Prostate gland (tissue), 2 donors: ENCODE measurements around the gene SFT2D3. TPM values are rescaled to one million over a fixed set of nuclear protein-coding genes. Genes with fewer than 3 reads are reported as not detected.

Experiments used
- DNase-seq: peaks from one replicate; pipeline ENCODE4 v3.0.0-alpha.2; 2019; ENCODE audit warnings: low spot score
- H3K27ac ChIP-seq, 2 donors: fragments of 200-600 bp; sonication (generic); 2 replicates each; pipeline ENCODE4 v1.5.1; 2017 to 2019
- H3K27me3 ChIP-seq: fragments of 200-600 bp; sonication (generic); replicated peaks from 2 replicates; pipeline ENCODE4 v1.5.1; 2019; ENCODE audit not compliant: insufficient read depth
- H3K36me3 ChIP-seq, 2 donors: fragments of 200-600 bp; sonication (generic); 1 replicate in 1 of 2; 2 replicates in 1 of 2; pipeline versions ENCODE4 v1.5.1 to v1.8.1; 2017 to 2019
- H3K4me1 ChIP-seq: fragments of 200-600 bp; sonication (generic); replicated peaks from 2 replicates; pipeline ENCODE4 v1.5.1; 2019
- H3K4me3 ChIP-seq, 2 donors: fragments of 200-600 bp; sonication (generic); 2 replicates each; pipeline ENCODE4 v1.5.1; 2017 to 2019
- H3K9me3 ChIP-seq: fragments of 200-600 bp; sonication (generic); 2 replicates; pipeline ENCODE4 v1.5.1; 2017
- POLR2A ChIP-seq: fragments of 450-650 bp; IDR thresholded peaks from one replicate; pipeline ENCODE4 v1.6.1; 2016; ENCODE audit warnings: antibody characterized with exemption, mild to moderate bottlenecking
- POLR2AphosphoS5 ChIP-seq: sonication (generic); formaldehyde crosslinking; IDR thresholded peaks from one replicate; pipeline ENCODE4 v1.6.1; 2017; ENCODE audit warnings: antibody characterized with exemption
- WGBS: methylation state at CpG from one replicate; pipeline ENCODE4 v1.1.5; 2018; 5-methylcytosine and 5-hydroxymethylcytosine counted together
- intact Hi-C: fragments of 100-400 bp; cut with DNase I; formaldehyde crosslinking; loops from one replicate; pipeline ENCODE4 v1.14.2; 2022
- total RNA-seq, 2 donors: library from RNA; depleted of rRNA; stranded (reverse); fragments of >200 nt; gene quantifications; one replicate each; pipeline ENCODE4 v1.1.0, GENCODE V29; 2016
- TF ChIP-seq, protein P1 (sequence below), 4 experiments: fragments of 200-600 bp in 2 of 4; fragments of 450-650 bp in 2 of 4; sonication (generic) in 2 of 4; IDR thresholded peaks; 1 replicate in 3 of 4; 2 replicates in 1 of 4; pipeline ENCODE4 v1.5.1; 2016 to 2019; ENCODE audit warnings: antibody characterized with exemption in 4 of 4, mild to moderate bottlenecking in 2 of 4, moderate library complexity in 2 of 4

Gene SFT2D3
- total RNA-seq, 2 donors from 2014 or later, result 14.8 to 22.2 TPM

DNA sequence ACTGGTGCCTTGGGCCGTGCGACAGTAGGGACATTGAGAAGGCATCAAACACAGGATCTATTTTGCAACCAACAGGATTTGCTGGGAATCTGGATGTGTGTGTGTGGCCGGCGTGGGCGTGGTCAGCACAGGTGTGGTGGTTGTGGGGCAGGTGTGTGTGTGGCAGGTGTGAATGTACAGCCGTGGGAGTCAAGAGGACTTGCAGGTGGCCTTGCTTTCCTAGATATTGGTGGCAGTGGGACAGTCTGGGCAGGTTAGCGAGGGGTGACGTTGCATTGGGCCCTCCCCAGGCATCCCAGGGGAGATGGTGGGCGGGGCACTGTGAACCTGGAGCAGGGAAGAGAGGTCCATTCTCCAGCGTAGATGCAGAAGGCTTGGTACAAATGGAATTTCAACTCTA lies 22.8 kb upstream of the SFT2D3 start:
- TF ChIP-seq POLR2AphosphoS5 (no peak), POLR2A (no peak)
- TF ChIP-seq, protein P1, sequence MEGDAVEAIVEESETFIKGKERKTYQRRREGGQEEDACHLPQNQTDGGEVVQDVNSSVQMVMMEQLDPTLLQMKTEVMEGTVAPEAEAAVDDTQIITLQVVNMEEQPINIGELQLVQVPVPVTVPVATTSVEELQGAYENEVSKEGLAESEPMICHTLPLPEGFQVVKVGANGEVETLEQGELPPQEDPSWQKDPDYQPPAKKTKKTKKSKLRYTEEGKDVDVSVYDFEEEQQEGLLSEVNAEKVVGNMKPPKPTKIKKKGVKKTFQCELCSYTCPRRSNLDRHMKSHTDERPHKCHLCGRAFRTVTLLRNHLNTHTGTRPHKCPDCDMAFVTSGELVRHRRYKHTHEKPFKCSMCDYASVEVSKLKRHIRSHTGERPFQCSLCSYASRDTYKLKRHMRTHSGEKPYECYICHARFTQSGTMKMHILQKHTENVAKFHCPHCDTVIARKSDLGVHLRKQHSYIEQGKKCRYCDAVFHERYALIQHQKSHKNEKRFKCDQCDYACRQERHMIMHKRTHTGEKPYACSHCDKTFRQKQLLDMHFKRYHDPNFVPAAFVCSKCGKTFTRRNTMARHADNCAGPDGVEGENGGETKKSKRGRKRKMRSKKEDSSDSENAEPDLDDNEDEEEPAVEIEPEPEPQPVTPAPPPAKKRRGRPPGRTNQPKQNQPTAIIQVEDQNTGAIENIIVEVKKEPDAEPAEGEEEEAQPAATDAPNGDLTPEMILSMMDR (IDR thresholded peaks at IDR 0.05), result no peak
- intact Hi-C loops, result loop anchor here (10.0 kb wide), 2 partner anchors 154 to 274 kb away; partner anchors contain the start of gene IWS1
- Histone ChIP-seq H3K4me3 (no peak overlapping the region), H3K27ac (no peak overlapping the region), H3K27me3 (no peaks in the 10 kb centered on the region), H3K9me3 (no peaks in the 10 kb centered on the region), H3K36me3 (no peaks in the 10 kb centered on the region), H3K4me1 (no peaks in the 10 kb centered on the region)
- 87% methylated on average over 10 of the region's 10 CpGs for WGBS
- no peak for DNase-seq

DNA sequence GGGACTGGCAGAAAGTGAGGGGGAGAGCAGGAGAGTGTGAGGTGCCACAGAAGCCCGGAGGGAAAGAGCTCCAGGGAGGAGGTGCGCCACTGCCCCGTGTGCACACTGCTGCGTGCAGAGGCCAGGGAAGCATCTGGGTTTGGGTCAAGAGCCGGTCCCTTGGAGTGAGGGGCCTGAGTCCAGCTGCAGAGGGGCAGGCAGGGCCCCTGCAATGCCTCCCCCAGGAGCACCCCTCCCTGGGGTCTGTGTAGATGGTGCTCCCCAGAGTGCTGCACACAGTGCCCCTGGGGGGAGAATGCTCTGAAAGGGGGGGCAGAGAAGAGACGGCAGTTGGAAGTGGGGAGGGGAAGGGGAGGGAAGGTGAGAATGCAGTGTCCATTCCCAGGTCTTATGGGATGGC lies 22.3 kb upstream of the SFT2D3 start:
- Histone ChIP-seq H3K27me3 (no peaks in the 10 kb centered on the region), H3K9me3 (no peaks in the 10 kb centered on the region), H3K4me3 (no peak overlapping the region), H3K36me3 (no peaks in the 10 kb centered on the region), H3K4me1 (no peaks in the 10 kb centered on the region), H3K27ac (no peak overlapping the region)
- DNase-seq, result no peak
- TF ChIP-seq POLR2A, result no peak
- no peak for TF ChIP-seq POLR2AphosphoS5
- TF ChIP-seq, protein P1 (IDR thresholded peaks at IDR 0.05), result no peak
- intact Hi-C loops, result loop anchor here (10.0 kb wide), 2 partner anchors 154 to 274 kb away; partner anchors contain the start of gene IWS1
- 94% methylated on average over 6 of the region's 6 CpGs for WGBS

DNA sequence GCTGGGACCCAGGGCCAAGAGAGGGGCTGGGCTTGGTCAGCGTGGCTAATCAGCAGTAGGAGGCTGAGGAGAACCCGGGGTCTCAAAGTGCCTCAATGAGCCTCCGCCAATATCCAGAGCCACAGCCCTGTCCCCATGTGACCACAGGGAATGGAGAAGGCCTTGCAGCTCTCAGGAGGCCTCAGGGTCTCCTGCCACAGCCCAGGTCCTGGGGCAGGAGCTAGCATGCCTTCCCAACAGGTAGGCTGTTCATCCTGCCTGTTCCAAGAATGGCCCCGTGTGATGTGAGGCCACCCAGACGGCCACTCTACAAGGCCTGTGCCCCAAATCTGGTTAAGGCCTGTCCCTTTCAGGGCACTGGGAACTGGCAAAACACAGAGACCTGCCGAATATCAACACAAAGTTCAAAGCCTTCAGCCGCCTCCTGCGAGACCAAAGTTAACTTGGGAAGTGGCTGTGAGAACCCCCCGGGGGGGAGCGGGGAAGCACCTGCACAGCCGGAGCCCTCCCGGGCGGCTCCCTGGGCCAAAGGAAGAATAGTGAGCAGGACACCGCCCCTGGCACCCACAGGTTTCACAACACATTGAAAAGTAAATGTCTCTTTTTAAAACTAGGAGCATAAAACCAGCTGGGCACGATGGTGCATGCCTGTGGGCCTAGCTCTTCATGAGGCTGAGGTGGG lies 21.5 kb upstream of the SFT2D3 start:
- H3K4me1 ChIP-seq, result no peaks in the 10 kb centered on the region
- TF ChIP-seq POLR2AphosphoS5, result no peak
- no peak for DNase-seq
- H3K27me3 ChIP-seq, result no peaks in the 10 kb centered on the region
- no peak overlapping the region for H3K4me3 ChIP-seq
- H3K27ac ChIP-seq, result no peak overlapping the region
- intact Hi-C loops, result loop anchor here (10.0 kb wide), 2 partner anchors 155 to 275 kb away; partner anchors contain the start of gene IWS1
- no peaks in the 10 kb centered on the region for H3K36me3 ChIP-seq
- WGBS, result 63% methylated on average over 15 of the region's 15 CpGs
- H3K9me3 ChIP-seq, result no peaks in the 10 kb centered on the region

DNA sequence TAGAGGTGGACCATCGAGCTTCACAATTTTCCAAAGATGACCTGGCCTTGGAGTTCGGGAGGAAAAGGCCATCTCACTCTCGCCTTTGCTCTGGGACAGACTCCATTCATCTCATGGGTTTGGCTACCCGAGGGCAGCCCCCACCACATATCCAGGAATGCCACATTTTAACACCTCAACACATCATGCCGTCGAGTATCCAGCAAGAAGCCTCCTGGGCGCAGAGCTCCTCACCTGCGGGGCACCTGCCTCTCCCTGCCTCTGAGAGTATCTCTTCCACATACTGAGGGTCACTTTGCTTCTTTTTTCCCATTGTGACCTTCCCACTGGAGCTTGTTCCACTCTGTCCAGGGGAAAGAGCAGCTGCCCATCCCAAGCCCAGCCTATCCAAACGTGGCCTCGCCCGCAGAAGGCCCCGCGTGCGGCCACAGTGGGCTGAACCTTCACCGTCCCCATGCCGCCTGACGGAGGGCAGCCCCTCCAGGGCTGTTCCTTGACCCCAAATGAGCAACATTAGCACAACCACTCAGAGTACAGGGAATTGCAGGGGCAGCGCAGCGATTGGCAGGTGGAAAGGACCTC lies 20.5 kb upstream of the SFT2D3 start:
- 93% methylated on average over 19 of the region's 19 CpGs for WGBS
- Histone ChIP-seq H3K27me3 (no peaks in the 10 kb centered on the region), H3K9me3 (no peaks in the 10 kb centered on the region), H3K4me1 (no peaks in the 10 kb centered on the region), H3K27ac (no peak overlapping the region), H3K36me3 (no peaks in the 10 kb centered on the region), H3K4me3 (no peak overlapping the region)
- TF ChIP-seq, protein P1 (IDR thresholded peaks at IDR 0.05), result no peak
- TF ChIP-seq POLR2A (no peak), POLR2AphosphoS5 (no peak)
- intact Hi-C loops, result no loop called here
- no peak for DNase-seq

DNA sequence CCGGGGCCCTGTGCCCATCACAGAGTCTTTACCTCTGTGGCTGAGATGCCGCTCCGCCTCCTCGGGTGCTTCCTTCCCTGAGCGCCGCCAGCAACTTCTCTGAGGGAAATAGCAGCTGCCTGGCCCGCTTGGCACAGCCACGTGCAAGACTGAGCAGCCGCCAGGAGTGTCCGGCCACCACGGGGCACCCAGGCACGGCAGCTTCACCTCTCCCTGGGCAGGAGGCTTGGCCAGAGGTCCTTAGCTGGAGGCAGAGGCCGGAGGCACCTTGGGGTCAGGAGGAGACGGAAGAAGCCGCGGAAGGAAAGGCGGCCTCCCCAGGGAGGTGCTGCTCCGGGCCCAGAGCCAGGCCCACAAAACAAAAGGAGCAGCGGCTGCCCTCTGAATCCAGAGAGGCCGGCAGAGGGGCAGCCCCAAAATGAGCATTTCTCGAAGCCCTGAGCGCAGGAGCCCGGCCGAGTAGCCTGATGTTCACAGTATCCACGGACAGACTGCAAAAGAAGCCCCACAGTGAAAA lies 20.0 kb upstream of the SFT2D3 start:
- Histone ChIP-seq H3K9me3 (no peaks in the 10 kb centered on the region), H3K4me1 (no peaks in the 10 kb centered on the region), H3K27ac (no peak overlapping the region), H3K4me3 (peak overlapping the region in 1 of 2 donors; percentile 15), H3K36me3 (no peaks in the 10 kb centered on the region), H3K27me3 (no peaks in the 10 kb centered on the region)
- 27% methylated on average over 25 of the region's 25 CpGs for WGBS
- intact Hi-C loops, result no loop called here
- TF ChIP-seq POLR2A (no peak), POLR2AphosphoS5 (no peak)
- TF ChIP-seq, protein P1 (IDR thresholded peaks at IDR 0.05), result no peak
- no peak for DNase-seq
